Activated T-cell treated with anti-CD3 and anti-CD28 coated beads for 24 hours (primary cell): ENCODE data around the gene NID2.

Source experiments
- DNase-seq: peaks from one replicate; pipeline ENCODE4 v3.0.0-alpha.2; 2020; ENCODE audit warnings: low read depth

The NID2 gene

GRCh38 chr14:52068615-52069306 is at the start of gene NID2:
Gene NID2 (minus strand): TSS chr14:52069059. CDS start chr14:52068994, 65 bp downstream.
- DNase-seq = peak; percentile 45

- DNase-seq = no peak
These were observed 48.4 kb upstream of the NID2 start for GRCh38 chr14:52117111-52117832.

GRCh38 chr14:52115286-52115685 is 46.4 kb upstream of the NID2 start:
- no peak for DNase-seq

GRCh38 chr14:52112336-52113018 is 43.6 kb upstream of the NID2 start:
- DNase-seq = no peak

- no peak for DNase-seq
These were observed 42.7 kb upstream of the NID2 start for GRCh38 chr14:52111583-52111982.

GRCh38 chr14:52110441-52111086 is 41.7 kb upstream of the NID2 start:
- DNase-seq = no peak

- DNase-seq = no peak
These were observed 40.0 kb upstream of the NID2 start for GRCh38 chr14:52108823-52109222.

- no peak for DNase-seq
These were observed 38.0 kb upstream of the NID2 start for GRCh38 chr14:52106840-52107239.

GRCh38 chr14:52103416-52103815 is 34.6 kb upstream of the NID2 start:
- no peak for DNase-seq

- no peak for DNase-seq
These were observed 26.9 kb upstream of the NID2 start for GRCh38 chr14:52095794-52096193.

GRCh38 chr14:52095336-52095735 is 26.5 kb upstream of the NID2 start:
- DNase-seq = no peak

- DNase-seq = no peak
These were observed 25.9 kb upstream of the NID2 start for GRCh38 chr14:52094546-52095271.

GRCh38 chr14:52091928-52092327 is 23.1 kb upstream of the NID2 start:
- no peak for DNase-seq

- no peak for DNase-seq
These were observed 22.1 kb upstream of the NID2 start for GRCh38 chr14:52090936-52091335.

GRCh38 chr14:52089218-52089617 is 20.4 kb upstream of the NID2 start:
- DNase-seq = no peak

- DNase-seq = no peak
These were observed 17.9 kb upstream of the NID2 start for GRCh38 chr14:52086711-52087110.

- DNase-seq = no peak
These were observed 14.0 kb upstream of the NID2 start for GRCh38 chr14:52082903-52083302.

GRCh38 chr14:52081964-52082363 is 13.1 kb upstream of the NID2 start:
- no peak for DNase-seq

GRCh38 chr14:52080808-52081755 is 12.2 kb upstream of the NID2 start:
- DNase-seq = no peak

GRCh38 chr14:52080158-52080800 is 11.4 kb upstream of the NID2 start:
- DNase-seq = no peak
